NCI-H2196 (cell line): ENCODE results near the gene EFCC1.
A peak's percentile ranks its signal among the peaks of the same experiment; 100 is the strongest.

Experiments
- DNase-seq: peaks from one replicate; lab custom pipeline; 2025; ENCODE audit not compliant: unreplicated experiment; lab: John Stamatoyannopoulos, UW

Gene EFCC1

DNA sequence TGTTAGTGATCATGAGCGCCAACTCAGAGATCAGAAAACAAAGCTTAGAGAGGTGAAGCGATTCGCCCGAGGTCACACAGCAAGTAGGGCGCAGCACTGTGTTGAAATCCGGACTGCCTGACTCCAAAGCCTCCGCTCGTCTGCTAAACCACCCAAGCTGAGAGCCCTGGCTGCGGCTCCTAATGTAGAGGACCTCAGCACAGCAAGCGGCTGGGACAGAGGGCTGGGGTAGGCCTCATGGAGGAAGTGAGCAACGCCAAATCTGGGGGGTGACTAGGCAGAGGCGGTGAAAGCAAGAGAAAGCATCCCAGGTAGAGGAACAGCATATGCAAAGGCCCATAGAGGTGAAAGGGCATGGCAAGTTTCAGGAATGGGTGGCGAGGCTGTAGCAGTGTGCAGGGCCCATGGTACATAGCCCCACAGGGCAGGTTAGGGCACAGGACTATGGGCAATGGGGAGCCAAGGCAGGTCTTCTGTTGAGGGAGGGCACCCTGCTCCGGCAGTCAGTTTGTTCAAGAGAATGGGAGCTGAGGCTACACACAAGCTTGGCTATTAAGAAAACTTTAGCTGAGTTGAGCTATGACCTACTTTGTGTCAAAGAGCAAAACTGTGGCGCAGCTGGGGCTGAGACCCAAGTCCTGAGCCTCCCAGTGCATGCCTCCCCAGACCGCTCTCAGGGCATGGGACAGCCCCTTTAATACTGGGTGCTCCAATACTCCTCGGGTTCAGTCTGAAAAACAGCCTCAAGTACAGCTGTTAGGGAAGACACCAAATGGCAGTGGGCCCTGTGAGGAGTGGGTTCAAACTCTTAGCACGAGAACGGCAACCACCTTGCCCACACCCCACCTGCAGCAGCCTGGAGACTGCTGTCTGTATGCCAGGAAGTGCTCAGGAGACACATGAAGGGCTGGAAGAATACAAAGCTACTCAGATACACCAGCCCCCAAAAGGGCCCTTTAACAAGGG, 6.2 kb upstream of the EFCC1 start:
- no peak for DNase-seq

DNA sequence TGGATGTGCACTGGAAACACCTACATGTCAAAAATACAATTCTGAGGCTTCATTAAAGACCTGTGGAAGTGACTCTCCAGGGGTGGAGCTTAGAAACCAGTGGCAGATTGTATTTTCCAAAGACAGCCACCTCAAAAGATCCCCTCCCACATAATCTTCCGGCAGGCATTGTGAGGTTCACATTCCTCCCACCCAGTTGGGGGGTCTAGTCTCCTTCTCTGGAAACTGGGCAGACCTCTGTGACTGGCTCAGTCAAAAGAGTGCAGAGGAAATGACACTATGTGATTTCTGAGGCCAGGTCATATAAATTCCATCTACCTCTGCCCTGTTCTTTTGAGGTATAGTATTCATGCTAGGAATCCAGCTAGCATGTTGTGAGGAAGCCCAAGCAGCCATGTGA, 5.4 kb upstream of the EFCC1 start:
- DNase-seq, result no peak

DNA sequence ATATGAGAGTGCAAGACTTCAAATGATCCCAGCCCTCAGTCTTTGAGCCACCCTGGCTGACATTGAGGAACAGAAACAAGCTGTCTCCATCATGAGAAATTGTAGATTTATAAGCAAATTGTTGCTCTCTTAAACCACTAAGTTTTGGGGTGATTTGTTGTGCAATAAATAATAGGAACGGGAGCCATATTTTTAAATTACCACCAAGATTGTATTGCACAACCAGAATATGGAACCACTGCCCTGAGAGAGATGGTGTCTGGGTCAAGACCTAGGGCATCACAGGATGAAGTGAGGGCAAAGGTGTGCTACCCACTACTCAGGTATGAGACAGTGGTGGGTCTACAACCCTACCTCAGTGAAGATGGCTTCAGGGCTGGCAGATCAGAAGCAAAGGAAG, 4.9 kb upstream of the EFCC1 start:
- no peak for DNase-seq

DNA sequence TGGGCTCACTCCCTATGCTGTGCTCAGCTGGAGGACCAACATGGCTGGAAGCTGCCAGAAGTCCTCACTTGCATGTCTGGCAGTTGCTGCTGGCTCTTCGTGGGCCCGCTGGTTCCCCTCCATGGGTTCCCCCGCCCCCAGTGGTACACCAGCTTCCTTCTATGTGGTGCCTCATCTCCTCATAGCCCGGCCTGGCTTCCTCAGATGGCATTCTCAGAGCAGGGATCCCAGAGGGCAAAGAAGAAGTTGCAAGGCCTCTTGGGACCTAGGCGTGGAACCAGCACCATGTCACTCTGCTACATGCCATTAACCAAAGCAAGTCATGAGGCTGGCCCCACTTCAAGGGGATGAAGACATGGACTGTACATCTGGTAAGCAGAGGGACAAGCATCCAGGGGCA, 4.4 kb upstream of the EFCC1 start:
- DNase-seq, result no peak

DNA sequence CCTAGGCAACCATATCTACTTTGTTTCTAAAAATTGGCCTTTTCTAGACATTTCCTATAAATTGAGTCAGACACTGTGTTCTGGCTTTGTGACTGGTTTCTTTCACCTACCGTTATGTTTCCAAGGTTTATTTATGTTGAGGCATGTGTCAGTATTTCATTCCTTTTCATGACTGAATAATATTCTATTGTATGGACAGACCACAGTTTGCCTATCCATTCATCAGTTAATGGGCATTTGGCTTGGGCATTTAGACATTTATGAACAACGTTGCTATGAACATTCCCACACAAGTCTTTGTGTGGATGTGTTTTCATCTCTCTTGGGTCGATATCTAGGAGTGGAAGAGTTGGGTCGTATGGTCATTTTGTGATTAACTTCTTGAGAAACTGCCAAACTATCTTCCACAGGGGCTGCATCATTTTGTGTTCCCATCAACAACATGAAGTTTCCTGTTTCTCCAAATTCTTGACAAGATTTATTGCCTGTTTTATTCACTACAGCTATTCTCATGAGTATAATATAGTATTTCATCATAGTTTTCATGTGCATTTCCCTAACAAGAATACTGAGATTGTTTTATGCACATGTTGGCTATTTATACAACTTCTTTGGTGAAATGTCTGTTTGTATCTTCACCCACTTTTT, 3.5 kb upstream of the EFCC1 start:
- DNase-seq, result no peak

DNA sequence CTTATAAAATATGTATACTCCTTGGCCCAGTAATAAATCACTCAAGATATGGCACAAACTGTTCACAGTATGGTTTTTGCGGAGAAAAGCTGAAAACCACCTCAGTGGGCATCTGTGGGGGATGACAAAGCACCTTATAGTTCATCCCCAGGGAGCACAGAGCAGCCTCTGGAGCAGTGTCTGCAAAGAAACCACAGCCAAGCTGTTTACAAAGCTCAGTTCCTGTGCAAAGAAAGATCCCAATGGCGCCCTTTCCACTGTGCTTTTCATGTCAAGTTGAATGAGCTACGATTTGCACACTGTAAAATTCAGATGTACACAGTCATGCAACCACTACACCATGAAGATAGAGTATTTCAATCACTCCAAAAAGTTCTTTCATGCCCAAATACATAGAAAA, 2.5 kb upstream of the EFCC1 start:
- DNase-seq, result no peak

DNA sequence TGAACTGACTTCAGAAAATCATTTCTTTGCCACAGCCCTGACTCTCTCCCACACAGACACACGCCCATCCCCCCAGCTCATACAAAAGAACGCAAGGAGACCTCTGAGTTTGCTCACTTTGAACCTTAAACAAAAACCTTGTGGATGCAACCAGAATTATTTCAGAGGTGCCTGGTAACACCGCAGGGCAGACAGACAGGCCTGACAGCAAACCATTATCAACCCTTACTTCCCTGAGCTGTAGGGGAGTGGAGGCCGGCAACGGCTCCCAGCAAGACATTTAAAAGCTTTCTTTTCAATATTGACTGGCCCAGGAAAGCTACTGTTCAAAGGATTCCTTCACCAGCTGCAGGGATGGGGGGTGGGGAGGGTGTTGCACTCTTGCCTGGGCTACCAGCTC, 2.0 kb upstream of the EFCC1 start:
- DNase-seq, result no peak

DNA sequence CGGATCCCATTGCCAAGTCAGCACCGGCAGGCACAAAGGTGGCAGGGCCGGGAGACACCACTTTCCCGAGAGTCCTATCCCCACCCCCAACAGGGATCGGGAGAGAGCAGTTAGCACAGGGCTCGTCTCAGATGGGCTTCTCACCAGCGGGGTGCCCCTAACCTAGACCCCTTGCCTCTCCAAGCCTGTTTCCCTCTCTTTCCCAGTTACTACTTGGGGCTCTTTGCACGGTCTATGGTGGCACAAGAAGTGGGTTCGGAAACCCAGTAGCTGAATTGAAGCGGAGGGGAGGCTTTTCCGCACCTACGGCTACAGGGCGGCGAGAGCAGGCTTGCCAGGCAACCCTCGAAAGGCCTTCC, 383 bp upstream of the EFCC1 start:
- DNase-seq, result no peak

DNA sequence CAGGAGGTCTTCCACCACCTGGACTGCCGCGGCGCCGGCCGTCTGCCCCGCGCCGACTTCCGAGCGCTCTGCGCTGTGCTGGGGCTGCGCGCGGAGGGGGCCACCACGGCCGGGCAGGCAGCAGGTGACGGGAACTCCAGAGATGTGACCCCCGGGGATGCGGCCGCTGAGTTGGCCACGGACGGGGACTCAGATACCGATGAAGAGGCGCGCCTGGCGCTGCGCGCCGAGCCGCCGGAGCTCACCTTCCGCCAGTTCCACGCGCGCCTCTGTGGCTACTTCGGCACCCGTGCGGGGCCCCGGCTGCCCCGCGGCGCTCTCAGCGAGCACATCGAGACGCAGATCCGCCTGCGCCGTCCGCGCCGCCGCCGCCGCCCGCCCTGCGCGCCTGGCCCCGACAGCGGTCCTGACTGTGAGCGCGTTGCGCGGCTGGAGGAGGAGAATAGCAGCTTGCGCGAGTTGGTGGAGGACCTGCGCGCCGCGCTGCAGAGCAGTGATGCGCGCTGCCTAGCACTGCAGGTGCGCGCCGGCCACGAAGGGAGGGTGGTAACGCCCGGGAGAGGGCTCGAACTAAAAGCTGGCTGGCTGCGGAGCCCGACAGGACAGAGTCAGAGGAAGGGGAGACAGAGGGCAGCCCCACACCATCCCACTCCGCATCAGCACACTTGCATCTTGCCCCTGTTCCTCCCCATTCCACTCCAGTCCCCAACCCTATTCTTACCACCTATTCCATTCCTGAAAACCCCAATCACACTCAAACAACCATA, 885 bp downstream of the EFCC1 start:
- DNase-seq, result peak; percentile 57

DNA sequence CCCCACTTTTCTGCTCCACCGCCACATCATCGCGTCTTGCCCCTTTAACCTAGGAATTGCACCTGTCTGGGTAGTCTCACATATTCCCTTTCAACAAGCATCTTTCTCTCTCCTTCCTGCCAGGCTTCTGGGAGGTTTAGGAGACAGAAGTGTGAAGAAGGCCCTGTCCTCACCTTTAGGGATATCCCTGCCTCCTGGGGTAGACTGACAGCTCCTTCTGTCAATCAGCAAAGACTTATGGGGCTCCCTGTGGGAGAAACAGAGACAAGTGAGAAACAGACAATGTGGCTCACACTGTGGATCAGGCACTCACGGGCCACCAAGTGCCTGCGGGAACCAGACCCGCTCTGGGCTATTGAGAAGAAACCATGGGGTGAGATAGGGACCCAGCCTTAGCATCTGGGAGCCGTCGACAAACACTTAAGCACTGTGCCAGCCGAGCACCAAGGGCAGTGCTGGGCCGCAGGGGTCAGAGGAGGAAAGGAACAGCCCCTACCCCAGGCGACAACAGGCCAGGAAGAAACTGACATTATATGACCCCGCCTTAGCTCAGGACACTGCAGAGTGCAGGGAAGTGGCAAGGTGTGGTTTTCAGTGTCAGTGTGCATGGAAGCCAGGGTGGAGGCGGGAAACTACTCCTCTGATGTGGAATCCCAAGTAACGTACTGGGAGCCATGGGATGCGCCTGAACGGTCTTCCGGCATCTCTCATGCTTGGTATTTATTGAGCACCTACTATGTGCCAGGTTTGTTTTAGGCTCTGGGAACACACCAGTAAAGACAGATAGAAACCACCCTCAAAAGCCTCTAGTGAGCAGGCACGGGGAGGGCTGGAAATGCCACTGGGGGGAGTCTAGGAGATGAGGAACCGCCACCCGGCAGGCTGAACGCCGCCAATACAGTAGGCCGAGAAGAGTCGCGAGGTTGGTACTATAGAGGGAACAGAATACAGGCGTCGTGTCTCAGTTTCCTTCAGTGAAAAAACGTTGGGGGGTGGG, 1.8 kb downstream of the EFCC1 start:
- DNase-seq, result no peak

DNA sequence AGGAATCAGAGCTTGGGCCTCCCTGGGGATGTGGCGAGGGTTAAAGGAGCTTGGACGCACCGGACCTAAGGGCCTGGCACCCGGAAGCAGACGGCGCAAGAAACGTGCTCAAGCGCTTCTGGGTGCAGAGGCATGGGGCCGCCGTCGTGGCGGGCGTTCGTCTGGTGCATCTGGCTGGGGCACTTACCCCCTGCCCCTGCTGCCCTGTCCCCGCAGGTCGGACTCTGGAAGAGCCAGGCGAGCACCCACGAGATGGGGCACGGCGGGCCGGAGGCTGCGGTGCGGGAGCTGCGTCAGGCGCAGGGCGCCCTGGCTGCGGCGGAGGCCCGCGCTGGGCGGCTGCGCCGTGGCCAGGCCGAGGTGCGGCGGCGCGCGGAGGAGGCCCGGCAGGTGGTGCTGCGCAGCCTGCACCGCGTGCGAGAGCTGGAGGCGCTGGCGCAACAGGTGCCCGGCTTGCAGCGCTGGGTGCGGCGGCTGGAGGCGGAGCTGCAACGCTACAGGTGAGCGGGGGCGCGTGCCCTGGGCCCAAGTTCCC, 2.5 kb downstream of the EFCC1 start:
- peak; percentile 59 for DNase-seq

DNA sequence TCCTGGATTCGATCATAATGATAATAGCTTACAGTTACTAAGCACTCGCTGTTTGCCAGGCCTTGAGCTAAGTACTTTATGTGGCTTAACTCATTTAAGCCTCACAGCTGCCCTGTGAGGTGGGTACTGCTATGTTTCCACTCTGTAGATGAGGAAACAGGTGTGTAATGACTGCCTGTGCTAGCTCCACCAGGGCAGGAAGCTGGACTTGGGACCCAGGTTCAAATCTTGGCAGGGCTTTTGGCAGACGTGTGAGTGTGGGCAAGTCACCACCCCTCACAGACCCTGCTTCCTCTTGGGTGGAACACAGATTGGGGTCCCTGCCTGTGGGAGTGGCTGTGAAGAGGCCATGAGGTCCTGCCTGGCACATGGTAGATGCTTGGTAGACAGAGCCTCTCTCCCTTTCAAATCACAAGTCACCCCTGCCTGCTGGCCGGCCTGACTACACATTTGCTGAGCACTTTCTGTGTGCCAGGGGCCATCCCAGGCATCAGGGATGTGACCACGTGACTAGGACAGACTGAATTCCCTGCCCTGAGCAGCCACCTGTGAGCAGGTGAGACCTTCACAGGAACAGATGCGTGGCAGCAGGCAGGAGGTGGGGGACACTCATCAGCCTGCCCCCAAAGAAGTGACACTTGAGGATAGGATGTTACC, 3.7 kb downstream of the EFCC1 start:
- peak; percentile 27 for DNase-seq

DNA sequence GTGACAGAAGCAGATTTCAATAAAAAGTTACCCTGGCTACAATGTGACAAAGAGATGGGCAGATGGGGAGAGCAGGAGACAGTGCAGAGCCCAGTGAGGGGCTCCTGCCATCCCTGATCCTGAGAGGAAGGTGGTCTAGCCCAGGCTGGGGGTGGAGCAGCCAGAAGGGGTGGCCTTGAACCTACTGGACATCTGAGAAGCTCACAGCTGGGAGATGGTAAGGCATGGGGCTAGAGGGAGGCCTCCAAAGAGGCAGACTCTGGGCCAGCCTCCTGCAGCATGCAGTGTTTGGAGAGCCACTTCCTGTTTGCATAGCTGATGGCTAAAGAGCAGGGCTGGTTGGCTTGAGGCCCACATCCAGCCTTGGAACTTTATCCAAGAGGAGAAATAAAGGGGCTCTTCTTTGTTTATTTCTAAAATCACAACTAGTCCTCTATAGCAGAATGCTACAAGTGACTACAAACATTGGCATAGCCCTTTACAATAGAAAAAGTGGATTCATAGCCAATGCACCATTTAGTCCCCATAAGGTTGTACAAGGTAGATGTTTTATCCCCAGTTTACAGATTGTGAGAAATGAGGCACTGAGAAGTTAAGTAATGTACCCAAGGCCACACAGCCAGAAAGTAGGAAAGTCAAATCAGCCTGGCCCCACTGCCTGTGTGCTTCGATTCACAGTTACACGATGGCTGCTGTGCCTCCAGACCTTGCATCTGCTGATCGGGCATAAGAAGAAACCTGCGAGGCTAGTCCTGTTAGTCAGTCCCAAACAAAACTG, 4.6 kb downstream of the EFCC1 start:
- peak; percentile 77 for DNase-seq

DNA sequence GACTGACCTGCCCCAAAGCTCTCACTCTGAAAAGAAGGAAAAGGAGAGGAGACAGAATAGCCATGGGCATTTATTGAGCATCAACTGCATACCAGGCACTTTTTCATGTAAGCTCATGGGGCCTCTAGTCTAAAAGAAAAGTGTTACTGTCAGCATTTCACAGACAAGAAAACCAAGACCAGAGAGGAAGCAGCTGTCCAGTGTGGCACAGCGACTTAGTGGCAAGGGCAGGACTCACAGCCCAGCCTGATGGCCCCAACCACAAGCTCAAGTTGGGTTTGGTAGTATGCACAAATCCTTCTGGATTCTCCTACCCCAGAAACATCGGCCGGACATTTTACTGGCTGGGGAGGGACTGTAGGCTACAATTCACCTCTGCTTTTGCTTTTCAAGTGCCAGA, 5.8 kb downstream of the EFCC1 start:
- DNase-seq, result no peak

DNA sequence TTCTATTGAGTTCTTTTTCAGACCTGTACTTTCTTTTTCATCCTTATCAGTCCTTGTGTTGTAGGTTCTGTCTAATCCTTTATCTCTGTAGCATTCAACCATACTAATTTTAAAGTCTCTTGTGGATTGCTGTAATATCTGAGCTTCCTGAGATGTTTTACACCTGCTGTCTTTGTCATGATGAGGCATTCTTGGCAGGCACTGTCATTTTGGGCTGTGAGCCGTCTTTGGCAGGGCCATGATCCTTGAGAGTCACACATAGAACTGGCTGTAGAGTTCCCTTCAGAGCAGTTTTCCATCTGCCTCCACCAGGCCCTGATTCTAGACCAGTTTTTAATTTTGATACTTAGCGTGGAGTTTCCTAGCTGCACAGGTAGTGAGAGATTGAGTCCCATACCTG, 6.7 kb downstream of the EFCC1 start:
- DNase-seq, result no peak

DNA sequence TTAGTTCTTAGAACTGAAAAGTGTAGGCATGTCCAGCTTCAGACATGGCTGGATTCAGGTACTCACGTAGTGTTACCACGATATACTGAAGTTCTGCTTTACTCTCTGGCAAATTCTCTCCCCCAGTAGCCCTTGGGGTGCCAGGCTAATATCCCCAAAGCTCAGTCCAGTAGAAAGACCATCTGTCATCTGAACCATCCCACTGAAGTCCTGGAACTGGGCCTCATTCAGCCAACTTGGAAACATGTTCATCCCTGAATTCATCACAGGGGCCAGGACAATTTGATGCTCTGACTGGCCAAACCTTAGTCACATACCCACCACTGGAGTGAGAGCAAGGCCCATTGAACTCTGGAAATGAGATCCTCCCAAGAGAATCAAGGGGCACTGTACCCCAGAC, 8.2 kb downstream of the EFCC1 start:
- DNase-seq, result no peak

DNA sequence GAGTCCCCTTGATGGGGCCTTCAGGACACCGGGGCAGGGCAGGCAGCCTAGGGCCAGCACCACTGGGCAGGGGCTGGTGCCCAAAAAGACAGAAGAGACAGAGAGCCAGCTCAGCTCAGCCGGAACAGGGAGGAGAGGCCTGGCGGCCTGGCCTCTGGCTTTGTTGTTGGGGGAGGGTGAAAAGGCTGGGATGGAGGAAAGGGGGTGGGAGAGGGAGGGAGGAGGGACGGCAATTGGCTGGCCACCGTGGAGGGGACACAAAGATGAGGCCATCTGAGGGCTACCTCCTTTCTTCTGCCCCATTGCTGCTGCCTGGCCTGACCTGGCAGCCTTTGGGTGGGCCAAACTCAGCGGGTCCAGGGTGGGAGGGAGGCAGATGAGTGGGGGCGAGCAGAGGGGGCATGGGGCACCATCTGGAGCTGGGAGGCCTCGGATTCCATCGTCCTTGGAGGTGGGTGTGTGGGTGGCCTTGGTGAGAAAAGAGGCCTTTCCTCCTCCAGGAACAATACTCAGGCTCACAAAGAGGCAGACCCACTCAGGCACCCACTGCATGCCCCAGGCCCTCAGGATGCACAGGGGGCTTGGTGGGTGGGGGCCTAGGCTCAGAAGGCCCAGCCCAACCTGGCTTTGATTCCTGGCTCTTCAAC, 9.3 kb downstream of the EFCC1 start:
- no peak for DNase-seq

DNA sequence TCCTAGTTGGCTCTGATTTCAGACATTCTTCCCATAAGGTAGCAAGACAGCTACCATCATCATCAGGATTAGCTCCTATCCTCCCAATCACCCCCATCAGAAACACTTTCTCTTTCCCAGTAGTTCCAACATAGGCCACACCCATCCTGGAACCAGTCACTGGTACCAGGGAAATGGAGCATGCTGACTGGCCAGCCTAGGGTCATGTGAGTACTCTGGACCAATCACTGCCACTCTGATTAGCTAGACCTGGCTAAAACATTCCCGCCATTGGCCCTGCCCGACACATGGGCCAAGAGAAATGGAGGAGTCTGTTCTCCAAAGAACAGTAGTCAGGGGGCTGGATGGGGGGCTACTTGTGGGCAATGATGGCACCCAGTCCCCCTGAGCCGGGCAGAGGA, 12.4 kb downstream of the EFCC1 start:
- peak; percentile 18 for DNase-seq

DNA sequence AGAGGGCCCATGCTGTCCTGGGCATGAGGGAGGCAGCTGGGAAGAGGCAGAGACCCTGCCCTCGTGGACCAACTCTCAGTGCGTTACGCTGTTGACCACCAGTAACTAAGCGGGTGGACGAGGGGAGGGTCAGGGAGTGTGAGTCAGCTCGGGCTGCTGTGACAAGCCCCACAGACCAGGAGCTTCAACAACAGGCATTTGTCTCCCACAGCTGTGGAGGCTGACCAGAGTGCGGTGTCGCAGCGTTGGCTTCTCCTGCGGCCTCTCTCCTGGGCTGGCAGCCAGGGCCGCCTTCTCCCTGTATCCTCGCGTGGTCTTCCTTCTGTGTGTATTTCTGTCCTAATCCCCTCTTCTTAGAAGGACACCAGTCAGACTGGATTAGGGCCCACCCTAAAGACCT, 13.0 kb downstream of the EFCC1 start:
- no peak for DNase-seq
